NCI-H1417 treated with DMSO at 0.1 percent for 48 hours (cell line): ENCODE data around the gene YES1.

Experiments used
- DNase-seq: peaks from one replicate; lab custom pipeline; 2025; lab: John Stamatoyannopoulos, UW

YES1 gene

GRCh38 chr18:725646-726045, 86.4 kb downstream of the YES1 start:
- no peak for DNase-seq

- DNase-seq: no peak
These were observed 88.4 kb downstream of the YES1 start for GRCh38 chr18:723541-724080.

- DNase-seq: no peak
These were observed 95.0 kb downstream of the YES1 start for GRCh38 chr18:717003-717402.

GRCh38 chr18:715626-716025, 96.4 kb downstream of the YES1 start:
- no peak for DNase-seq

- no peak for DNase-seq
These were observed 98.9 kb downstream of the YES1 start for GRCh38 chr18:713135-713490.

- DNase-seq: no peak
These were observed 99.5 kb downstream of the YES1 start, which contains the start of gene ENOSF1 for GRCh38 chr18:712401-713134. Gene ENOSF1, minus strand, starts transcription at chr18:712630. Its CDS starts 43 bp downstream, at chr18:712587.

GRCh38 chr18:711657-712400, 100.2 kb downstream of the YES1 start:
- no peak for DNase-seq

- no peak for DNase-seq
These were observed 100.8 kb downstream of the YES1 start for GRCh38 chr18:711310-711656.

- DNase-seq: no peak
These were observed 101.4 kb downstream of the YES1 start for GRCh38 chr18:710418-711300.

GRCh38 chr18:709771-710170, 102.3 kb downstream of the YES1 start:
- DNase-seq: no peak

GRCh38 chr18:708096-708495, 103.9 kb downstream of the YES1 start:
- DNase-seq: no peak

GRCh38 chr18:706405-706804, 105.6 kb downstream of the YES1 start:
- no peak for DNase-seq

GRCh38 chr18:703213-703967, 108.7 kb downstream of the YES1 start:
- DNase-seq: no peak

- no peak for DNase-seq
These were observed 114.2 kb downstream of the YES1 start for GRCh38 chr18:697800-698199.

- no peak for DNase-seq
These were observed 115.0 kb downstream of the YES1 start for GRCh38 chr18:697012-697411.

GRCh38 chr18:693466-694187, 118.4 kb downstream of the YES1 start:
- DNase-seq: no peak

- DNase-seq: no peak
These were observed 119.2 kb downstream of the YES1 start for GRCh38 chr18:692824-693223.

- DNase-seq: no peak
These were observed 123.7 kb downstream of the YES1 start for GRCh38 chr18:688323-688722.

- DNase-seq: no peak
These were observed 125.5 kb downstream of the YES1 start for GRCh38 chr18:686339-687111.

GRCh38 chr18:685438-685837, 126.6 kb downstream of the YES1 start:
- DNase-seq: no peak
